Measurements from ENCODE around the gene BAIAP2. TPM values are rescaled to one million over a fixed set of nuclear protein-coding genes. Genes with fewer than 3 reads are reported as not detected.

The BAIAP2 gene
- total and polyA plus RNA-seq, 2 of the 13 experiments (the other 11 are each of a cell fraction or from before 2014, with no cell fraction given): 22.5 to 24.0 TPM

DNA sequence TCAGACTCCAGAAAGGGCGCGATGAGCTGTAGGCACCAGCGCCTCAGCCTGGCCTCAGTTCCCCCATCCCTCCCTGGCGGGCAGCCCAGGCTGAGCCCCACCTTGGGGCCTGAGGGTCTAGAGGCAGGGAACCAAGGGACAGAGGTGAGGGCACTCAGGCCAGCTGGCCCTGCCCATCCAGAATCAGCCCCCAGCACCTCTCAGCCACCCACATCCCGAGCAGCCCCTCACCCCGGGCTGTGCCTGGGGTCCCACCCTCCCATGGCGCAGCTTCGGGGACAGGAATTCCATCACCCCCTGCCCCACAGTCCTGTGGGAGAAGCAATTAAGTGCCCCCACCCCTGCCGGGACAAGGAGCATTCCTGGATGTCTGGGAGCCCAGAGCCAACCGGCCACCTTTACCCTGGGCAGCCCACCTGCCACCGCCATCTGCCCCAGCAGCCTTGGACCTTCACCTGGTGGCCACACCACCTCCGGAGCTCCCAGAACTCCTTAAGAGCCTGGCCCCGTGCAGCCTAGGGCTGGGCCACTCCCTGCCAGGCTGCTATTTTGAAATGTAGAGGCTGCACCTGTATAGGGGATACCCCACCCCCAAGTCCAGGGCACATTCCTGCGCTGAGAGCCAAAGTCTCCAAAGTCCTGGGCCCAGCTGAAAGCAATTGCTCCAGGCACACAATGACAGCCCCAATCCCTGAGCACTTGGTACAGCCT is 96.7 kb downstream of the BAIAP2 start (continued):
- 0 out of 2 replicates have a peak, but pooled peaks have one; percentile 26 for TF ChIP-seq PRDM10 (CRISPR knock-in tag; IDR thresholded peaks at IDR 0.05; ENCODE audit: low read depth)
- TF ChIP-seq TAF1 (CRISPR knock-in tag; IDR thresholded peaks at IDR 0.05): no peak
- TF ChIP-seq SMARCC2 (IDR thresholded peaks at IDR 0.05): no peak
- TF ChIP-seq NFAT5 (CRISPR knock-in tag; IDR thresholded peaks at IDR 0.05): no peak
- 0 out of 2 replicates have a peak, but pooled peaks have one; percentile 17 for TF ChIP-seq NCOR1 (IDR thresholded peaks at IDR 0.05; ENCODE audit: borderline replicate concordance, low read length)
- 0 out of 2 replicates have a peak, but pooled peaks have one; percentile 5 for TF ChIP-seq NR2C2 (CRISPR knock-in tag; IDR thresholded peaks at IDR 0.05; ENCODE audit: borderline replicate concordance)
- TF ChIP-seq KLF12 (CRISPR knock-in tag; IDR thresholded peaks at IDR 0.05; ENCODE audit: borderline replicate concordance): no peak
- TF ChIP-seq U2AF1 (optimal IDR thresholded peaks at IDR 0.05; ENCODE audit: low read depth, low read length): no peak
- no peak for TF ChIP-seq ZNF577 (CRISPR knock-in tag; IDR thresholded peaks at IDR 0.05; ENCODE audit: borderline replicate concordance, low read depth)
- no peak for TF ChIP-seq PCBP2 (optimal IDR thresholded peaks at IDR 0.05; ENCODE audit: low read depth, low read length, poor library complexity, severe bottlenecking)
- 0 out of 2 replicates have a peak, but pooled peaks have one; percentile 1 for TF ChIP-seq ZNF788 (CRISPR knock-in tag; IDR thresholded peaks at IDR 0.05; ENCODE audit: borderline replicate concordance)
- peak; percentile 45 for TF ChIP-seq TEAD3 (CRISPR knock-in tag; optimal IDR thresholded peaks at IDR 0.05; ENCODE audit: borderline replicate concordance)
- TF ChIP-seq HNRNPL (IDR thresholded peaks at IDR 0.05; ENCODE audit: low read depth, low read length): peak; percentile 60; the same call in 1 of the 2 replicates
- no peak for TF ChIP-seq ZNF496 (CRISPR knock-in tag; IDR thresholded peaks at IDR 0.05; ENCODE audit: insufficient replicate concordance)
- TF ChIP-seq ZNF557 (CRISPR knock-in tag; IDR thresholded peaks at IDR 0.05): no peak
- no peak for TF ChIP-seq MAFG (CRISPR knock-in tag; IDR thresholded peaks at IDR 0.05)
- TF ChIP-seq, protein P1, sequence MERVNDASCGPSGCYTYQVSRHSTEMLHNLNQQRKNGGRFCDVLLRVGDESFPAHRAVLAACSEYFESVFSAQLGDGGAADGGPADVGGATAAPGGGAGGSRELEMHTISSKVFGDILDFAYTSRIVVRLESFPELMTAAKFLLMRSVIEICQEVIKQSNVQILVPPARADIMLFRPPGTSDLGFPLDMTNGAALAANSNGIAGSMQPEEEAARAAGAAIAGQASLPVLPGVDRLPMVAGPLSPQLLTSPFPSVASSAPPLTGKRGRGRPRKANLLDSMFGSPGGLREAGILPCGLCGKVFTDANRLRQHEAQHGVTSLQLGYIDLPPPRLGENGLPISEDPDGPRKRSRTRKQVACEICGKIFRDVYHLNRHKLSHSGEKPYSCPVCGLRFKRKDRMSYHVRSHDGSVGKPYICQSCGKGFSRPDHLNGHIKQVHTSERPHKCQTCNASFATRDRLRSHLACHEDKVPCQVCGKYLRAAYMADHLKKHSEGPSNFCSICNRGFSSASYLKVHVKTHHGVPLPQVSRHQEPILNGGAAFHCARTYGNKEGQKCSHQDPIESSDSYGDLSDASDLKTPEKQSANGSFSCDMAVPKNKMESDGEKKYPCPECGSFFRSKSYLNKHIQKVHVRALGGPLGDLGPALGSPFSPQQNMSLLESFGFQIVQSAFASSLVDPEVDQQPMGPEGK (CRISPR knock-in tag; IDR thresholded peaks at IDR 0.05): peak; percentile 56; the same call in 1 of the 2 replicates
